NCI-H187 treated with DMSO at 0.1 percent for 48 hours (cell line): ENCODE results near the gene RASSF4.

ENCODE experiments used
- DNase-seq: peaks from one replicate; lab custom pipeline; 2025; lab: John Stamatoyannopoulos, UW

The RASSF4 gene

DNA sequence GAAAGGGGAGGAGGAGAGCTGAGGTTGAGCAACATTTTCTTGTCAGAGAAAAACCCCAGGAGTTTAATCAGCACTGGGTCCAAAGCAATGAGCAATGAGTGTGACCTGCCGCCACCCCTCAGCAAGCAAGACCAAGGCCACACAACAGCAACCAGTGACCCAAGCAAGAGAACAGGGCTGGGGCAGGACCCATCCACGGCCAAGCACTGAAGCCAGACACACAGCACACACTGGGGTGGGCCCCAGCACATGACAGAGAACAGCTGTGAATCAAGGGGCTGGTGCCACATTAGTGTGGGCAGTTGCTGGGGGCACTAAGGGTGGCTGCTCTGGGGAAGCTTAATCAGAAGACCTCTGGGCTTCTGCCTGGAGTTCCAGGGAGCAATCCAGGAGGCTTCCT, 32.2 kb upstream of the RASSF4 start:
- no peak for DNase-seq

DNA sequence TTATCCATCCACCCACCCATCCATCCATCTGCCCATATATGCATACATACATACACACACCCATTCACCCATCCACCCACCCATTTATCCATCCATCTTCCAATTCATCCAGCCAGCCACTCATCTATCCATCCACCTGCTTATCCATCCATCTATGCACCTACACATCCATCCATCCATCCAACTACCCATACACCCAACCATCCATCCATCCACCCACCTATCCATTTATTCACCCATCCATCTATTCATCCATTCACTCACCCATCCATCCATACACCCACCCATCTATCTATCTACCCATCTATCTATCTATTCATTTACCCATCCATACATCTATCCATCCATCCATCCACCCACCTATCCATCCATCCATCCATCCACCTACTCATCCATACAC, 31.1 kb upstream of the RASSF4 start:
- DNase-seq: no peak

DNA sequence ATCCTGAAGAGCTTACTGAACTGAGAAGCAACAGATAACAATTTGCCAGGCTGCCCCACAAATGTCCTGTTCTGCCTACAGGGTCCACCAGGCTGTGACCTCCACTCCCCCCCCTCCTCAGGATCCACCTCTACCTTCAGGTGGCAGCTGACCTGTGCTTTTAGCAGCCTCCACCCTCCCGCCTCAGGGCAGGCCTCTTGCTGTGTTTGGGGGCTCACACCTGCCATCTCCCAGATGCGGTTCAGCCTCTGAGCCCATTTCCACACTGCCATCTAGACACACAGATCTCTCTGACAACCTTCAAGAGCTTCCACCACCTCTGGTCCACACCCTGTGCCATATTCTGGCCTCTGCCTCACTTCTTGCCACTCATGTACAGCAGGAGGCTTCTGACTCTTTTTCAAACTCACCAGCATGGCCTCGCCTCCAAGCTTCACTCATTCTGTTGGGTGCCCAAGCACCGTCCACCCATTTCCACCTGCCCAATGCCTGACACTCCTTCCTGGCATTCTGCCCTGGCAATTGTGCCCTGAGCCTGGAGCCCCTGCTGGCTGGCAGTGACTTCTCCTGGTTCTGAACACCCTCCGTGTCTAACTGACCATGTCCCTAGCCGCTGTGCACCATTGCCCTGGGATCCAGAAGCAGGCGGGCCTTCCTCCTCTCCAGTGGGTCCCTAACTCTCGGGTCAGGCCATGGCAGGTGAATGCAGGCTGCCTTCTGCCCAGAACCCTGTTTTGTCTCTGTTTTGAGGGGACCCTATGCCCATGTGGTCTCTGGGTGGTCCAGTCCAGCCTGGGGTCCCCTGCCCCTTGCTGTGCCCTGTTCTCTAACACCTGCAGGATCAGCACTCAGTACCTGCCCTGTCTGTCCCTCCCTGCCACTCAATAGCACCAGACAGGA, 30.0 kb upstream of the RASSF4 start:
- DNase-seq: no peak

DNA sequence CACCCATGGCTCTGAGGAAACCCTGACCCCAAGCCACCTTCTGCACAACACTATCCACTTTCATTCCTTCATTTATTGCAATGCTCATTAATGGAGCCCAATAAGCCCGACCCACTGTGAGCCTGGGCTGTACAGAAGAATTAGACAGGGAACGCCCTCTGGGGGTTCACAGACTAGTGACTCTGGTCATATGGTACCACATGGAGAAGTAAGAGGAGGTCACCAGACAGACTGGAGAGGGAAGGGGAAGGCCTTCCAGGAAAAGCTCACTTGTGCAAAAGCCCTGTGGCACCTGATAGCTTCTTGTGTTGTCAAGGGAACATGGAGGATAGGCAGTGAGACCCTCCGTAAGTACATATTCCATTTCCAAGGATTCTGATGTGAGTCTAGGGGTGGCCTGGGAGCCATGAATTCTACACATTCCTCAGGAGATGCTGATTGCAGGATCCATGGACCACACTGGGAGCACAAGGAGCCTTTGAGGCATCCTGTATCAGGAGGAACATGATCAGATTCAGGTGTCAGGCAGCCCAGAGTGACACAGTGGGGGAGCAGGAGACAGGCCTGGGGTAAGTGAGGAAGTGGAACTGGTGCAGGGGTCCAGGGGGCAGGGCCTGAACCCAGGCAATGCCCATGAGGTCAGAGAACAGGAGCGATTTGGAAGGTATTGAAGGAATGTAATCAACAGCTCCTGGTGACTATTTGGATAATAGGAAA, 28.5 kb upstream of the RASSF4 start:
- no peak for DNase-seq

DNA sequence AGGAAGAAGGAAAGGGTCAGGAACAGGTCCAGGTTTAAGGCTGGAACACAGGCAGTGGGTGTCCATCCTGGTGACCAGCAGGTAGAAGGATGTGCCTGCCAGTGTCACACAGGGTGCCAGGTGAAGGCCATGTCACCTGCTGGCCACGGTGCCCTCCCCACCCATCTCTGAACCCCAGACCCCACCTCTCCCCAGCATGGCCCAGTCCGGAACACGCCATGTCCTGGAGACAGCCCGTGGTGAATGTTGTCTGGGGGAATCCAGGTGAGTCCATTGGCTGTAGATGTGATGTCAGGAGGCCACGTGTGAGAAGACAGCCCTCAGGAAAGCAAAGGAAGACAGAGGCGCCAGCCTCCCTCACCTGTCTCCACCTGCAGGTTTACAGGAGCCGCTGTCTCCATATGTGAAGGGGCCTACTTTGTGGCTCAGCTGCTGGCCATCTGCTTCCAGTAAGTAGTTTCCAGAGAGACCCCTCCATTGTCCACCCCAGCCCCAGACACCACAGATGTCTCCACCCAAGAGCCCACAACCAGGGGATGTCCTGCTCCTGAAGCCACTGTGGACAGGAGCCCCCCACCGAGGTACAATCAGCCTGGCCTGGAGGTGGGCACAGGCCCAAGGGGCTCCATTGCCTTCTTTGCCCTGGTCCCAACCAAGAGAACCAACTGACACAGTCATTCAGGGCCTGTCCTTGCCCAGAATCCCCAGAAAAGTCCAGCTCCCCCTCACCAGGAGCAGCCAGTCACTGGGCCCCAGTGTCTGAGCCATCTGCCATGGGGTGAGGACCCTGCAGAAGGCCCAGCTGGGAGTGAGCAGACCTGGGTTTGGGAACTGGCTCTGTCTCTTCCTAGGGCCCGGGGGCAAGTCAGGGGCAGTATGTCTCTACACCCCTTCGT, 27.7 kb upstream of the RASSF4 start:
- no peak for DNase-seq

DNA sequence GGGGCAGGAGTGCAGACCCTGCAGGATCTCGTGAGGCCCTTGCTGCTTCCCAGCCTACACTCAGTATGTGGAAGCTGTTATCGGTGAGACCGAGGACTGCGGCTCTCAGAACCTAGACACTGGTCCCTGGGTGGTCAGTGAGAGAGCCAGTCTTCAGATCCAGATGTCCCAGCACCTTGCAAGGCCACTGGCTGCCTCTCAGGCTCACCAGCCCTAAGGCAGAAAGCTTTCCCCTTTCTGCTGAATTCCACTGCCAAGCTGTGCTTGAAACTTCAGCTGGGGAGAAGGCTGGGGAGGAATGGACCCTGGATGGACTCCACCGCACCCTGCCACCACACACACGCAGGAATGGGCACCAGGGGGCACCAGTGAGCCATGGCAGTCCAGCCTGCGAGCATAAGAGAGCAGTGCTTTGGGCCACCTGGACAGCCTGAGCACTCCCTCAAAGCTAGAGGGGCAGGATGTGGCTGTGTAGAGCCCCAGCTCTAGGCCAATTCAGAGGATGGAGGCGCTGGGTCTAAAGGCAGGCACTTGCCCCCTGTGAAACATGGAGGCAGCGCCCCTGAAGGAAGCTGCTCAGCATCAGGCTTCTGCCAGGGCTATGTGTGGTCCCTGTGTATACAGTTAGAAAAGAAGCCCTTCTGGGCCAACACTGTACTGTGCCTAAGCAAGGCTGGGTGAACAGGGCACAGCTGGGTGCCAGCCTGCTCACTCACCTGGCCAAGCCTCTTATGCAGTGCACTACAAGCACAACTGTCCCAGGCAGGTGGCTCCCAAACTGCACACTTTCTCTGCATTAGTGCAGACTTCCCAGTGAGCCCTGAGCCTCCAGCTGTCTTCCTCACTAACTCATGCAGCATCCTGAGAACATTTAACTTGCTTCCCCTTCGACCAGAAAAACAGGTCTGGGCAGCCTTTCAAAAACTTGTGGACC, 26.8 kb upstream of the RASSF4 start:
- no peak for DNase-seq

DNA sequence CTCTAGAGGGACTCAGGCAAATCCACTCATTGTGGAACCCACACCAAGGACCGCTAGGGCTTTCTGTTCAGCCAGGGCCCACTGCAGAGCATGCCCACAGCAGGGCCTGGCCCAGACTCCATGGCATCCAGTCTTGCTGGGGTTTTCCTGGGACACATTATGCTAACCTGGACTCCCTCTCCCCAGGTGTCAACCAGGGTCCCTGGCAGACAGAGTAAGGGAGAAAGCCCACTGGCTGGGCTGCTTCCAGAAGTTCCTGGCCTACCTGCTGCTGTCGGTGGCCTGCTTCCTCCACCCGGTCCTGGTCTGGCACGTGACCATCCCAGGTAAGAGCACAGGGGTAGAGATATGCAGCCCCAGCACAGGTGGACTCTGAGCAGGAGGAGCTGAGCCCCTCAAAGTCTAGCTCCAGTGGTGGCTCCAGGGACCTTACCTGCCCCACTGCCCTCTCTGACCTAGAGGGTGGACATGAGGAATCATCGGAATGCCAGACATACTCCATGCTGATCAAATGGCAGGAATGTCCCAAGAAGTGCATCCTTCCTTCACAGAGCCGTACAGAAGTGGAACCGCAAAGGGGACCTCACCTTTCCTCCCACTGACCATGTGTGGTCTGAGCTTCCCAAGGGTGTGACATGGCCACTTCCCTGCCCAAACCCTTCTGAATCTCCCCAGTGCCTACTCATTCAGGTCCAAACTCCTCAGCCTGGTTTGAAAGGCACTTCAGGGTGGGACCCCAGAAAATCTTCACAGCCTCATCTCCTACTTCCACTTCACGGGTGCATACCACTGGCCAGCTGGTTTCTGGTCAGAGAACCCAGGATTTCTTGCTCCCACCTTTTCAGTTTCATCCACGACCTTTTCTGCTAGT, 25.9 kb upstream of the RASSF4 start:
- DNase-seq: no peak

DNA sequence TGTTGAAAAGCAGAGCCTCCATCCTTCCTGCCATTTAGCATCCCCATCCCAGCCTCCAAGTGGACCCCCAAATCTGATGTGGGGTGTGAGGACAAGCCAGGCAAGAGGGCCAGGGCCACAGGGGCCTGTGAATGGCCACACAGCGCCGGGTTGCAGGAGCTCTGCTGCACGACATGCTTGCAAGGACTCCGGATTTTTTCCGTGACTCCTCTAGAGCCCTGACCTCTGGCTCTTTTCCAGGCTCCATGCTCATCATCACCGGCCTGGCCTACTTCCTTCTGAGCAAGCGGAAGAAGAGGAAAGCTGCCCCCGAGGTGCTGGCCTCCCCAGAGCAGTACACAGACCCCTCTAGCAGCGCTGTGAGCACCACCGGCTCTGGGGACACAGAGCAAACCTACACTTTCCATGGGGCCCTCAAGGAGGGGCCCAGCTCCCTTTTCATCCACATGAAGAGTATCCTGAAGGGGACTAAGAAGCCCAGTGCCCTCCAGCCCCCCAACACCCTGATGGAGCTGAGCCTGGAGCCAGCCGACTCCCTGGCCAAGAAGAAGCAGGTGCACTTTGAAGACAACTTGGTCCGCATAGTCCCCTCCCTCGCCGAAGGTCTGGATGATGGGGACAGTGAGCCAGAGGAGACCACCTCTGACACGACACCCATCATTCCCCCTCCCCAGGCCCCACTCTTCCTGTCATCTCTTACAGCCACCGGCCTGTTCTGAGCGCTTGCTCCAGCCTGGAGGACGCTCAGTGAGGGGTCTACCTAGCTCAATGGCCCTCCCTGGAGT, 25.0 kb upstream of the RASSF4 start:
- no peak for DNase-seq

DNA sequence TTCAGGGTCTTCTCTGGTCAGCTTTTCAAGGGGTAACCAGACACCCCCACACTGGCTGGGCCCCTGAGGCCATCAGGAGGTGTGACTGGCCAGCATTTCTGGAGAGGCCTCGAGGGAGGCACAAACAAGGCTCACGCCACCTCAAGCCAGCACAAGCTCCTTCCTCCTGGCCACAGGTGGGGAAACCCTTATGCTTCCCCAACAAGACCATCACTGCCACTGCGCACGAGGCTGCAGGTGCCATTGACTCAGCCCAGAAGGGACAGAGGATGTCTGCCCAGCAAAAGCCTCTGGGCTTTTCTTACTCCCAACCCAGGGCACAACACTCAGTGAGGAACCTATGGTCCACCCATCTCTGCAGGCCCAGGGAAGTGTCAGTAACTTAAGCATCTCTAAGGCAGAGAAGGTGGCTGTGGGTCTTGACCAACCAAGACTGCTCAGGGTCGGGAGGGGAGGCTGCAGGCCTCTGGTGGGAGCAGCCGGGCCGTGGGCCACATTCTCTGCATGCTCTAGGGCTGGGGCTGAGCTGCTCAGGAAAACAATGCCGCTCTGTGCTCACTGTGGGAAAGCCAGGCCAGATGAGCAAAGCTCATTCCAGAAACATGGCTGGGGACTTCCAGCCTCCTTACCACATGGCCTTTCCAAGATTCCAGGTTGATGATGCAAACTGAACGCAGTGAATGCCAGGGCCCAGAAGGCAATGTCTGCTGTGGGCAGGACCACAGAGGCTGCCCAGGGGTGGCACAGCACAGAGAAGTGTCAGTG, 24.2 kb upstream of the RASSF4 start:
- DNase-seq: no peak

DNA sequence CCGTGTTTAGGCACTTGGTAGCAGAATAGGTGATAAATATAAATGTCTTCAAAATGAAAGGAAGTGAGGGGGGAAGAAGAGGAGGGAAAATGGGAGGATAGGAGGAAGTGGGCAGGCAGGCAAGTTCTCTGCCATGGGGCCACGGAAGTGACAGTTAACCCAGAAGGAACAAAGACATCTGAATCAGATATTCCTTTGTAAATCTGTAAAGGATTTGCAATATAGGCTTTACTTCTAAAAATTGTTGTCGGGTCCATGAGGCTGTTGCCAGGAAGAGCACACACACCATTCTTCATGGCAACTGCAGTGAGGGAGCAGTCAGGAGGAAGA, 23.7 kb upstream of the RASSF4 start:
- DNase-seq: no peak

DNA sequence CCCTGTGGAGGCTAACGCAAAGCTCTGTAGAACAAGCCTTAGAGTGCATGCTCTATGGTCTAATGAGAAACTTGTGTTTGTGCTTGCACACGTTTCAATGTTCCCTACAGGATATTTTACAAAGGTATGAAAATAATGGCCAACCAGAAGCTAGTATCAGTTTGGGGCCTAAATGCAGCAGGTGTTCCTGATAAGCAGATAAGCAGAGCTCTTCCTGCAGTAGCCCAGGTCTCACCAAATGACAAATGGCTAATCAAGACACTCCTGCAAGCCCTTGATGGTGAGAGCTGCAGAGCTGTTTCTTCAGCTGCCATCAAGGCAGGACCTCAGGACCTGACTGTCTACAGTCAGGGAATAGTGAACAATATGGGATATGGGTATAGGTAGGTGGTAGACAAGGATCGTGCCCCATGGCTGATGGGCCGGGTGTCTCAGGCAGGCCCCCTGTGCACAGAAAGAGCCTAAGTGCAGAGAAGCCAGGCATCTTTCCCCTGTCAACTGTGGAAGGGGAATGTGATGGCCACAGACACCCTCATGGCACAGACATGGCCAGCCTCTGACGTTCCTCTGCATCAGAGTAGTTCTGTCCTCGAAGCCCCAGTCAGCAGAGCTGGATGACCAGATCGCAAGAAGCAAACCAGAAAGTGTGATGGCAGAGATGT, 23.2 kb upstream of the RASSF4 start:
- no peak for DNase-seq

DNA sequence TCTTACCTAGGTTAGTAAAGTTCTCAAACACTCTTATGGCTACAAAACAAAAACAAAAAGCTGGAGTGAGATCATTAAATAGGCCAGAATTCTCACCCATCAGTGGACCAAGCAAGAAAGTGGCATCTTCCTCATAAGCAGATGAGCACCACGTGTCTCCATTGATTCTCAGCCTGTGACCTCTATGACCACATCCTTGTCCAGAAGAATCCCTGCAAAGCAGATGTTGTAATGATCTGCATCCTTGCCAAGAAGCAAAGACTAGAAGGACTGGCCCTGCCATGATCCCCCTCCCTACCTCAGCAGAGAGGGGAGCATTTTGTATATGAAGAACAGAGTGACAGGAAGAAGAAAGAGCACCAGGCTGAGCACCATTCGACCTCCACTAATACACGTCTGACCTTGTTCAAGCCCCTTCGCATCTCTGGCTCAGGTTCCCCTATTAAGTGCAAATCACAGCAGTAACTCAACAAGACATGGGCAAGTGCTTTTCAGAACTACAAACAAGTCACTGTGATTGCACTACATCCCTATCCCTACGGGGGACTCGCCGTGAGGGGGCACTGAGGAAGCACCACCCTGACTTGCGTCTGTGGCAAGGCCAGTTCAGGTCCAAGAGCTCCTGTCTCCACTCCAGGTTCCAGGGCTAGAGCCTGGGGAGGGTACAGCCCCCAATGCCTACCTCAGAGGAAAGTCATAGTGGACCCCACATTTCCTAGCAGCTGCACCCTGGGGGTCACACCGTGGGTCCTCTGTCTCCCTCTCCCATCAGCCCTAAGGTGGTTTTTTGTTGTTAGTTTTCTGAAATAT, 22.2 kb upstream of the RASSF4 start:
- DNase-seq: no peak

DNA sequence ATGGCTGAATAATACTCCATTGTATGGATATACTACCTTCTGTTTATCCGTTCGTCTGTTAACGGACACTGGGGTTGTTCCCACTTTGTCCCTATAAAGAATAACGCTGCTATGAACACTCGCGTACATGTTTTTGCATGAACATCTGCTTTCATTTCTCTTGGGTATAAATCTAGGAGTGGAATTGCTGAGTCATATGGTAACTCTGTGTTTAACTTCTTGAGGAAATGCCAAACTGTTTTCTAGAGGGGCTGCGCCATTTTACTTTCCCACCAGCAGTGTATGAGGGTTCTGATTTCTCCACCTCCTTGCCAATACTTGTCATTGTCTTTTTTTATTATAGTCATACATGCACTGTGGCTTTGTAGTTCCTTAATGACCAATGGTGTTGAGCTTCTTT, 20.6 kb upstream of the RASSF4 start:
- DNase-seq: no peak

DNA sequence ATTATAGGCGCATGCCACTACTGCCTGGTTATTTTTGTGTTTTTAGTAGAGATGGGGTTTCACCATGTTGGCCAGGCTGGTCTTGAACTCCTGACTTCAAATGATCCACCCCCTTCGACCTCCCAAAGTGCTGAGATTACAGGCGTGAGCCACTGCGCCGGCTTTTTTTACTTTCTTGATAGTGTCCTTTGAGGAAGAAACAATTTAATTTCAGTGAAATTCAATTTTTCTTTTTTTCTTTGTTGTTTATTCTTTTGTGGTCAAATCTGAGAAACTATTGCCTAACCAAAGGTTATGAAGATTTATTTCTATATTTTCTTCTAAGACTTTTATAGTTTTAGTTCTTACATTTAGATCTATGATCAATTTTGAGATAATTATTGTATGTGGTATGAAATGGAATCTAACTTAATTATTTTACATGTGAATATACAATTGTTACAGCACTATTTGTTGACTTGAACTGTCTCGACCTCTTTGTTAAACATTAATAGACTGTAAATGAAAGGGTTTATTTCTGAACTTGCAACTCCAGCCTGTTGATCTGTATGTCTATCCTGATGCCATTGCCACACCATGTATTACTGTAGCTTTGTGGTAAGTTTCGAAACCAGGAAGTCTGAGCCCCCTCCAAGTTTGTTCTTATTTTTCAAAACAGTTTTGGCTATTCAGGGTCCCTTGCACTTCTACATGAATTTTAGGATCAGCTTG, 19.8 kb upstream of the RASSF4 start:
- DNase-seq: no peak

DNA sequence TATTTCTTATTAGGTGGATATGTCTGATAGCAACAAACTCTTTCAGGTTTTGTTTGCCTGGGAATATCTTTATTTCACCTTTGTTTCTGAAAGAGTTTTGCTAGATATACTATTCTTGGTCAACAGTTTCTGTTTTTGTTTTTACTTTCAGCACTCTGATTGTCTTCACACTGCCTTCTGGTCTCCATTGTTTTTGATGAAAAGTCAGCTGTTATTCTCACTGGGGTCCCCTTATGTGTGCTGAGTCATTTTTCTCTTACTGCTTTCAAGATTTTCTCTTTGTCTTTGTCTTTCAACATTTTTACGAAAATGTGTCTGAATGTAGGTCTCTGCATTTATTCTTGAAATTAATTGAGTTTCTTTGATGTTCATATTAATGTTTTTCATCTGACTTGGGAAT, 15.2 kb upstream of the RASSF4 start:
- DNase-seq: no peak

DNA sequence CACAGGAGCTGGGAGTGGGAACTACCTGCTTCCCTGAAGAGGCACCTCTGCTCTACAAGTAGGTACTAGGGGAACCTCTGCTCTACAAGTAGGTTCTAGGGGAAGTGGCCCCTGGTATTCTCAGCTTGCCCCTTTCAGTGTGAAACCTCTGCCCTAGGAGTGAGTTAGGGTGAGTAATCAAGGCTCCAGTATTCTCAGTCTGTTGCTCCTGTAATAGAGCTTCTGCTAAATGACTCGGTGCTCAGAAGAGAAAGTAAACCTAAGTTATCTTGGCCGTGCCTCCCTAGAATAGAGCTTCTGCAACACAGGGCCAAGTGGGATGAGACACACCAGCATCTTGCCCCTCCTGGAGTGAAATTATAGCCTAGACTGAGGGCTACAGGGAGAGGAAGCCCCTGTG, 13.4 kb upstream of the RASSF4 start:
- no peak for DNase-seq
